SK-N-MC (cell line): ENCODE data around the gene LMBRD2.

Source experiments
- EZH2 ChIP-seq: fragments of 200-600 bp; sonication (generic); IDR thresholded peaks from one replicate; pipeline ENCODE4 v1.6.1; 2017; ENCODE audit warnings: antibody characterized with exemption
- POLR2AphosphoS5 ChIP-seq: IDR thresholded peaks from 2 replicates; pipeline ENCODE4 v1.6.1; 2012; ENCODE audit warnings: mild to moderate bottlenecking, low read depth, low read length, borderline replicate concordance

- TF ChIP-seq EZH2 (no peak), POLR2AphosphoS5 (no peak)
Observed at GRCh38 chr5:36161361-36161760, 9.7 kb upstream of the LMBRD2 start.
